Stimulated activated naive B cell treated with anti-CD40 and anti-IgM and Interleukin-4, amounts not matched to agents 10 μg/mL and 1 μg/mL and 100 μg/mL, for 72 hours (primary cell): Measurements from ENCODE around the gene COQ9.
A peak's percentile ranks its signal among the peaks of the same experiment; 100 is the strongest.
"Not testable (repeated sequence)": the region's sequence is repeated elsewhere in the genome, so short reads cannot be mapped to it uniquely, and the experiment has no call there.

Experiments used
- ATAC-seq, 2 donors: fragments of 150-1000 bp; cut with Tn5 transposase; replicated peaks; 2 replicates each; pipeline ENCODE4 v1.10.0; 2021; ENCODE audit warnings: moderate library complexity in 1 of 2
- DNase-seq: peaks from one replicate; pipeline ENCODE4 v3.0.0; 2021
- H3K27ac Mint-ChIP-seq: one replicate; pipeline ENCODE4 v1.8.0; 2022; ENCODE audit warnings: mild to moderate bottlenecking, mixed read lengths
- H3K27me3 Mint-ChIP-seq, 2 donors: one replicate each; pipeline ENCODE4 v1.8.0; 2022; ENCODE audit warnings: mixed read lengths in 2 of 2
- H3K36me3 Mint-ChIP-seq, 2 donors: one replicate each; pipeline ENCODE4 v1.8.0; 2022; ENCODE audit warnings: mixed read lengths in 2 of 2, mild to moderate bottlenecking in 1 of 2
- H3K4me1 Mint-ChIP-seq, 2 donors: one replicate each; pipeline ENCODE4 v1.8.0; 2022; ENCODE audit warnings: mixed read lengths in 2 of 2, mild to moderate bottlenecking in 1 of 2
- H3K4me3 Mint-ChIP-seq, 2 donors: one replicate each; pipeline ENCODE4 v1.8.0; 2022; ENCODE audit warnings: mild to moderate bottlenecking in 2 of 2, mixed read lengths in 2 of 2, moderate library complexity in 1 of 2
- H3K9me3 Mint-ChIP-seq, 2 donors: one replicate each; pipeline ENCODE4 v1.8.0; 2022; ENCODE audit warnings: mixed read lengths in 2 of 2, mild to moderate bottlenecking in 1 of 2

Gene COQ9

GRCh38 chr16:57447186-57447962, at the start of gene COQ9, which contains the start of gene CIAPIN1:
Gene COQ9 (plus strand): TSS chr16:57447479. CDS start chr16:57447506, 27 bp downstream.
Gene CIAPIN1 (minus strand): TSS chr16:57447385. CDS start chr16:57440928, 6,457 bp downstream.
- ATAC-seq (peak; percentile 99), DNase-seq (peak; percentile 90)
- Mint-ChIP-seq H3K4me3 (peak within 1 kb of the TSS; percentile 96 to 98), H3K27me3 (no peaks in the 10 kb centered on the region), H3K9me3 (no peaks in the 10 kb centered on the region), H3K4me1 (peaks cover 8 to 35% of the 10 kb centered on the region in 2 donors), H3K36me3 (peaks cover 5 to 22% of the 10 kb centered on the region in 2 donors), H3K27ac (peak within 1 kb of the TSS; percentile 97)

- H3K9me3 Mint-ChIP-seq, H3K27ac Mint-ChIP-seq, DNase-seq, H3K4me3 Mint-ChIP-seq, ATAC-seq, H3K36me3 Mint-ChIP-seq: not testable (repeated sequence)
- Mint-ChIP-seq H3K4me1 (peaks cover 30 to 36% of the 10 kb centered on the region in 2 donors), H3K27me3 (peaks cover 0 to 23% of the 10 kb centered on the region in 2 donors)
Measured at GRCh38 chr16:57397493-57397892, 49.8 kb upstream of the COQ9 start.

- ATAC-seq (peak; percentile 16 to 25), DNase-seq (no peak)
- Mint-ChIP-seq H3K27ac (peak overlapping the region; percentile 32), H3K4me1 (peaks cover 41 to 48% of the 10 kb centered on the region in 2 donors), H3K36me3 (peaks cover 2 to 3% of the 10 kb centered on the region in 2 donors), H3K27me3 (peaks cover 0 to 5% of the 10 kb centered on the region in 2 donors), H3K9me3 (no peaks in the 10 kb centered on the region), H3K4me3 (no peak overlapping the region)
Measured at GRCh38 chr16:57401943-57402640, 45.2 kb upstream of the COQ9 start.

- Mint-ChIP-seq H3K4me1 (peaks cover 40 to 46% of the 10 kb centered on the region in 2 donors), H3K27ac (peak within 1 kb of the TSS; percentile 84), H3K36me3 (peaks cover 2 to 4% of the 10 kb centered on the region in 2 donors), H3K9me3 (peaks cover 0 to under 1% of the 10 kb centered on the region in 2 donors), H3K4me3 (no peak within 1 kb of the TSS), H3K27me3 (peaks cover 0 to 5% of the 10 kb centered on the region in 2 donors)
- DNase-seq (no peak), ATAC-seq (no peak)
Measured at GRCh38 chr16:57403965-57404817, 43.1 kb upstream of the COQ9 start, which contains the start of gene CCL17. Gene CCL17 (plus strand): TSS chr16:57404767. CDS start chr16:57413933, 9,166 bp downstream.

GRCh38 chr16:57405097-57405496, 42.2 kb upstream of the COQ9 start:
- ATAC-seq (no peak), DNase-seq (no peak)
- Mint-ChIP-seq H3K27me3 (peaks cover 0 to 5% of the 10 kb centered on the region in 2 donors), H3K36me3 (peaks cover 2 to 4% of the 10 kb centered on the region in 2 donors), H3K27ac (peak overlapping the region; percentile 81), H3K4me3 (no peak overlapping the region), H3K4me1 (peaks cover 44 to 48% of the 10 kb centered on the region in 2 donors), H3K9me3 (peaks cover 0 to 2% of the 10 kb centered on the region in 2 donors)

- Mint-ChIP-seq H3K4me1 (peaks cover 48 to 49% of the 10 kb centered on the region in 2 donors), H3K9me3 (peaks cover 0 to 2% of the 10 kb centered on the region in 2 donors), H3K36me3 (peaks cover 2 to 4% of the 10 kb centered on the region in 2 donors), H3K4me3 (no peak overlapping the region), H3K27ac (no peak overlapping the region), H3K27me3 (peaks cover 0 to 5% of the 10 kb centered on the region in 2 donors)
- DNase-seq (no peak), ATAC-seq (no peak)
Measured at GRCh38 chr16:57406881-57407280, 40.4 kb upstream of the COQ9 start.

- H3K36me3 Mint-ChIP-seq = peaks cover 2 to 4% of the 10 kb centered on the region in 2 donors
Measured at GRCh38 chr16:57407521-57408353, 39.5 kb upstream of the COQ9 start.

GRCh38 chr16:57409065-57409464, 38.2 kb upstream of the COQ9 start:
- Mint-ChIP-seq H3K4me3 (peak overlapping the region; percentile 2 to 8), H3K27ac (peak overlapping the region; percentile 90), H3K27me3 (peaks cover 0 to 5% of the 10 kb centered on the region in 2 donors), H3K4me1 (peaks cover 61 to 66% of the 10 kb centered on the region in 2 donors), H3K9me3 (peaks cover 0 to 5% of the 10 kb centered on the region in 2 donors), H3K36me3 (peaks cover 14 to 15% of the 10 kb centered on the region in 2 donors)
- ATAC-seq (no peak), DNase-seq (no peak)

More at GRCh38 chr16:57407521-57408353, 39.5 kb upstream of the COQ9 start:
- DNase-seq (no peak), ATAC-seq (no peak)
- H3K4me3 Mint-ChIP-seq = no peak overlapping the region
- peaks cover 50 to 53% of the 10 kb centered on the region in 2 donors for H3K4me1 Mint-ChIP-seq
- peaks cover 0 to 2% of the 10 kb centered on the region in 2 donors for H3K9me3 Mint-ChIP-seq
- peaks cover 0 to 5% of the 10 kb centered on the region in 2 donors for H3K27me3 Mint-ChIP-seq
- no peak overlapping the region for H3K27ac Mint-ChIP-seq

- Mint-ChIP-seq H3K27me3 (peaks cover 0 to 5% of the 10 kb centered on the region in 2 donors), H3K27ac (peak overlapping the region; percentile 98), H3K9me3 (peaks cover 0 to 5% of the 10 kb centered on the region in 2 donors), H3K4me1 (peaks cover 60 to 69% of the 10 kb centered on the region in 2 donors), H3K36me3 (peaks cover 22 to 24% of the 10 kb centered on the region in 2 donors), H3K4me3 (peak overlapping the region; percentile 6 to 29)
- DNase-seq (no peak), ATAC-seq (no peak)
Measured at GRCh38 chr16:57409870-57410587, 37.2 kb upstream of the COQ9 start.

- DNase-seq (peak; percentile 80), ATAC-seq (peak; percentile 58 to 67)
- H3K36me3 Mint-ChIP-seq = peaks cover 33 to 38% of the 10 kb centered on the region in 2 donors
- peaks cover 0 to 5% of the 10 kb centered on the region in 2 donors for H3K9me3 Mint-ChIP-seq
- peak overlapping the region; percentile 98 for H3K27ac Mint-ChIP-seq
- peak overlapping the region; percentile 39 to 60 for H3K4me3 Mint-ChIP-seq
- H3K27me3 Mint-ChIP-seq = no peaks in the 10 kb centered on the region
- H3K4me1 Mint-ChIP-seq = peaks cover 67 to 76% of the 10 kb centered on the region in 2 donors
Measured at GRCh38 chr16:57411362-57411976, 35.8 kb upstream of the COQ9 start.

- peak overlapping the region; percentile 91 to 93 for H3K4me3 Mint-ChIP-seq
- H3K9me3 Mint-ChIP-seq = peaks cover 0 to 5% of the 10 kb centered on the region in 2 donors
Measured at GRCh38 chr16:57412584-57412983, 34.7 kb upstream of the COQ9 start.

GRCh38 chr16:57413301-57413730, 34.0 kb upstream of the COQ9 start:
- Mint-ChIP-seq H3K9me3 (peaks cover 0 to 5% of the 10 kb centered on the region in 2 donors), H3K4me3 (peak overlapping the region; percentile 91 to 93), H3K27me3 (no peaks in the 10 kb centered on the region), H3K27ac (peak overlapping the region; percentile 98), H3K36me3 (peaks cover 40 to 51% of the 10 kb centered on the region in 2 donors), H3K4me1 (peaks cover 80 to 93% of the 10 kb centered on the region in 2 donors)
- DNase-seq = peak; percentile 84
- peak; percentile 79 to 81 for ATAC-seq

More at GRCh38 chr16:57412584-57412983, 34.7 kb upstream of the COQ9 start:
- peaks cover 76 to 87% of the 10 kb centered on the region in 2 donors for H3K4me1 Mint-ChIP-seq
- H3K27ac Mint-ChIP-seq = peak overlapping the region; percentile 98
- no peak for DNase-seq
- H3K36me3 Mint-ChIP-seq = peaks cover 37 to 47% of the 10 kb centered on the region in 2 donors
- ATAC-seq = no peak
- H3K27me3 Mint-ChIP-seq = no peaks in the 10 kb centered on the region
